HEK293 (cell line): ENCODE results near the gene DDX23.
A peak's percentile ranks its signal among the peaks of the same experiment; 100 is the strongest.

Experiments used
- BCL11B ChIP-seq: fragments of 450-650 bp; formaldehyde crosslinking; IDR thresholded peaks from 2 replicates; pipeline ENCODE4 v1.5.1; 2016; ENCODE audit warnings: low read depth, missing biosample characterization, missing genetic modification characterization
- CTCF ChIP-seq: fragments of 450-650 bp; formaldehyde crosslinking; IDR thresholded peaks from 2 replicates; pipeline ENCODE4 v1.5.1; 2016; ENCODE audit warnings: missing biosample characterization, missing genetic modification characterization
- KLF17 ChIP-seq: fragments of 450-650 bp; formaldehyde crosslinking; IDR thresholded peaks from 2 replicates; pipeline ENCODE4 v1.5.1; 2016; ENCODE audit warnings: missing biosample characterization, missing genetic modification characterization
- KLF7 ChIP-seq: fragments of 450-650 bp; formaldehyde crosslinking; IDR thresholded peaks from 2 replicates; pipeline ENCODE4 v1.5.1; 2016; ENCODE audit warnings: missing biosample characterization, missing genetic modification characterization, borderline replicate concordance
- PRDM2 ChIP-seq: fragments of 450-650 bp; formaldehyde crosslinking; IDR thresholded peaks from 2 replicates; pipeline ENCODE4 v1.5.1; 2016; ENCODE audit warnings: missing biosample characterization, missing genetic modification characterization, borderline replicate concordance
- SP2 ChIP-seq: fragments of 450-650 bp; formaldehyde crosslinking; IDR thresholded peaks from 2 replicates; pipeline ENCODE4 v1.5.1; 2016; ENCODE audit warnings: missing biosample characterization, missing genetic modification characterization
- YY1 ChIP-seq: fragments of 450-650 bp; formaldehyde crosslinking; IDR thresholded peaks from 2 replicates; pipeline ENCODE4 v1.5.1; 2018; ENCODE audit warnings: missing biosample characterization, missing genetic modification characterization
- ZBTB17 ChIP-seq: fragments of 450-650 bp; formaldehyde crosslinking; IDR thresholded peaks from 2 replicates; pipeline ENCODE4 v1.5.1; 2016; ENCODE audit warnings: missing biosample characterization, missing genetic modification characterization
- ZBTB21 ChIP-seq: fragments of 450-650 bp; formaldehyde crosslinking; IDR thresholded peaks from 2 replicates; pipeline ENCODE4 v1.5.1; 2017; ENCODE audit warnings: missing biosample characterization, missing genetic modification characterization
- ZBTB49 ChIP-seq: fragments of 450-650 bp; formaldehyde crosslinking; IDR thresholded peaks from 2 replicates; pipeline ENCODE4 v1.5.1; 2016; ENCODE audit warnings: missing biosample characterization, missing genetic modification characterization, low read depth
- ZFP69B ChIP-seq: fragments of 450-650 bp; formaldehyde crosslinking; IDR thresholded peaks from 2 replicates; pipeline ENCODE4 v1.5.1; 2016; ENCODE audit warnings: missing biosample characterization, missing genetic modification characterization
- ZNF175 ChIP-seq: fragments of 450-650 bp; formaldehyde crosslinking; IDR thresholded peaks from 2 replicates; pipeline ENCODE4 v1.5.1; 2016; ENCODE audit warnings: missing biosample characterization, missing genetic modification characterization
- ZNF18 ChIP-seq: fragments of 450-650 bp; formaldehyde crosslinking; IDR thresholded peaks from 2 replicates; pipeline ENCODE4 v1.5.1; 2016; ENCODE audit warnings: missing biosample characterization, missing genetic modification characterization
- ZNF280C ChIP-seq: fragments of 450-650 bp; formaldehyde crosslinking; IDR thresholded peaks from 2 replicates; pipeline ENCODE4 v1.5.1; 2016; ENCODE audit warnings: missing biosample characterization, missing genetic modification characterization
- ZNF426 ChIP-seq: fragments of 450-650 bp; formaldehyde crosslinking; IDR thresholded peaks from 2 replicates; pipeline ENCODE4 v1.5.1; 2017; ENCODE audit warnings: missing biosample characterization, missing genetic modification characterization, mild to moderate bottlenecking, inconsistent platforms, moderate library complexity
- ZNF514 ChIP-seq: fragments of 450-650 bp; formaldehyde crosslinking; IDR thresholded peaks from 2 replicates; pipeline ENCODE4 v1.5.1; 2016; ENCODE audit warnings: missing biosample characterization, missing genetic modification characterization
- ZNF521 ChIP-seq: fragments of 450-650 bp; formaldehyde crosslinking; IDR thresholded peaks from 2 replicates; pipeline ENCODE4 v1.5.1; 2017; ENCODE audit warnings: missing biosample characterization, mild to moderate bottlenecking, missing genetic modification characterization
- ZNF548 ChIP-seq: fragments of 450-650 bp; formaldehyde crosslinking; IDR thresholded peaks from 2 replicates; pipeline ENCODE4 v1.5.1; 2016; ENCODE audit warnings: missing biosample characterization, missing genetic modification characterization
- ZSCAN16 ChIP-seq: fragments of 450-650 bp; formaldehyde crosslinking; IDR thresholded peaks from 2 replicates; pipeline ENCODE4 v1.5.1; 2016; ENCODE audit warnings: missing biosample characterization, missing genetic modification characterization
- ZSCAN18 ChIP-seq: fragments of 450-650 bp; formaldehyde crosslinking; IDR thresholded peaks from 2 replicates; pipeline ENCODE4 v1.5.1; 2016; ENCODE audit warnings: missing biosample characterization, missing genetic modification characterization

Gene DDX23

GRCh38 chr12:48815126-48816110 is 36.5 kb downstream of the DDX23 start (continued):
- TF ChIP-seq ZBTB49 (no peak), ZNF548 (tag by site-specific recombination) (no peak), ZNF521 (tag by site-specific recombination) (no peak), ZBTB17 (tag by site-specific recombination) (peak; percentile 100), ZNF514 (tag by site-specific recombination) (no peak), ZSCAN18 (tag by site-specific recombination) (no peak), ZFP69B (no peak; the same call in 1 of the 2 replicates), ZNF426 (tag by site-specific recombination) (no peak), YY1 (no peak), ZNF175 (tag by site-specific recombination) (no peak), PRDM2 (tag by site-specific recombination) (no peak), KLF17 (peak; percentile 88), ZNF280C (tag by site-specific recombination) (no peak), ZNF18 (tag by site-specific recombination) (no peak), ZBTB21 (no peak), ZSCAN16 (tag by site-specific recombination) (no peak), SP2 (tag by site-specific recombination) (peak; percentile 99), KLF7 (peak; percentile 68; the same call in 1 of the 2 replicates), CTCF (tag by site-specific recombination) (no peak), BCL11B (no peak)
